GM18951 (cell line): ENCODE measurements around the gene CYB561A3.

Source experiments
- POLR2A ChIP-seq: IDR thresholded peaks from 4 replicates; pipeline ENCODE4 v1.6.1; 2011; ENCODE audit warnings: mild to moderate bottlenecking; ENCODE audit not compliant: insufficient read length, insufficient read depth; ENCODE audit errors: extremely low read depth
- in situ Hi-C: fragments of 300-500 bp; cut with MboI; formaldehyde crosslinking; loops from one replicate; pipeline ENCODE4 v1.12.0; 2022; ENCODE audit warnings: low sequenced_read_pairs, mixed read lengths, inconsistent platforms; ENCODE audit not compliant: unreplicated experiment

CYB561A3 gene

DNA sequence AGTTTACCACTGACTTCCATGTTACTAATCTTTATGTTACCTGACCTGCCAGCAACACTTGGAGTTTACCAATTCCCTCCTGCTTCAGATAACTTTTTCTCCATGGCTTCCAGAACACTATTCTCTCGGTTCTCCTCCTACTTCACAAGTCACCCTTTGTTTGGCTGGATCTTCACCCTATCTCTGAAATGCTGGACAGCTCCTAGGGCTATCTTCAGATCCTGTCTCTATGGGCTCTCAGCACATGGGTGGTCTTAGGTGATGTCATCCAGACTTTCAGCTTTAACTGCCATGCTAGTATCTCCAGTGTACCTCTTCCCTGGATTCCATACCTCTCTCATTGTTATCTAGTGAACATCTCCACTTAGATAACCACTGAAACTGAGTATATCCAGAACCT is 54.3 kb downstream of the CYB561A3 start:
- in situ Hi-C loops = no loop called here
- no peak for TF ChIP-seq POLR2A

DNA sequence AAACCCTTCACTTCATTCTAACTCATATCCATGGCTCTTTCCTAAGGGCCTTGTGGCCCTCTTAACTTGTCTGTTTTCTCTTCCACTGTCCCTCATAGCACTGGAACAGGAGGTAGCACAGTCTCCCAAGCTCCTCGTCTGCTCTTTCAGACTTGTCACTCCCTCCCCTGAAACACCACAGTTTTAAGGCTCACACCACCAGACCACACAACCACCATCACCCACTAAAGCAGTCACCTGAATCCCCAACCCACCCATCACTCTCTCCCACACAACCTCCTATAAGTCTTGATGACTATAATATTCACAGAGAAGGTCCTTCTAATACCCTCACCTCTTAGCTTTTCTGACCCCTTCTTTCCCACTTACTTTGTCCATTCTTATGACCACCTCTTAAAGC is 55.5 kb downstream of the CYB561A3 start:
- no peak for TF ChIP-seq POLR2A
- in situ Hi-C loops = no loop called here

GRCh38 chr11:61305417-61305816 is 56.3 kb downstream of the CYB561A3 start:
- in situ Hi-C loops = no loop called here
- no peak for TF ChIP-seq POLR2A

DNA sequence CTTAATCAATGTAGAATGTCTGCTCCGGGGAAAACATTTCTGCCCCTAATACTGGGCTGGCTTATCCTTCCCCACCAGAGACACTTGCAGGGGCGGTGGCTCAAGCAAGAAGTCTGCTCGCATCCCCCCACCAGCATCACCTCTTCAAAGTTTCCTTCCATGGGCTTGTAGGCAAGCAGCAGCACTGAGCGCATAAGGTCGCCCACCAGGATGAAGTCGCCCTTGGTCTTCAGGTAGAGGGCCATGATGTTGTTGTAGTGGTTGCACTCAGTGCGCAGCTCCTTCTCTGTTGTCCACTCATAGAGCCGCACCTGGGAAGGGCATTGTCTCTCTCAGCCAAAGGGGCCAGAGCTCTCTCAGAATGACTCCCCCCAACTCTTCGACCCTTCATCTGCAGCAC is 58.0 kb downstream of the CYB561A3 start:
- TF ChIP-seq POLR2A = no peak
- in situ Hi-C loops = no loop called here

DNA sequence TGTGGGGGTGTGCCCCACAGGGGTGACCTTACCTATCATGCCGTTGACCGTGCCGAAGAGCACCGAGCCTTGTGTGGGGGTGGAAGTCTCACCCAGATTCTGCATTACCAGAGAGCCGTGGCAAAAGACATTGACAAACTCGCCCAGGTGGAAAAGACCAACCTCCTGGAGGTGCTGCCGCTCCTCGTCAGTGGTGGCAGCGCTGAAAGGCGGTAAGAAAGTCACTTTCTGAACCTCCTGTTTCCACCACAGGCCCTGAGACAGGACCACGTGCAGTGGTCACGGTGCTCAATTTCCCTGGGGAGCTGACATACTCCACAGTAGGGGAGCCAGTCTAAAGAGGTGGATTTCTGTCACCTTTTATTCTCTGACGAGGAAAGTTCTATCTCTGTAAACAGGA is 59.1 kb downstream of the CYB561A3 start:
- in situ Hi-C loops = no loop called here
- no peak for TF ChIP-seq POLR2A
